ENCODE data around the gene GASK1A. TPM values are rescaled to one million over a fixed set of nuclear protein-coding genes. Genes with fewer than 3 reads are reported as not detected.

Gene GASK1A
- total RNA-seq = 1.6 and 4.5 TPM in 2 replicates

DNA sequence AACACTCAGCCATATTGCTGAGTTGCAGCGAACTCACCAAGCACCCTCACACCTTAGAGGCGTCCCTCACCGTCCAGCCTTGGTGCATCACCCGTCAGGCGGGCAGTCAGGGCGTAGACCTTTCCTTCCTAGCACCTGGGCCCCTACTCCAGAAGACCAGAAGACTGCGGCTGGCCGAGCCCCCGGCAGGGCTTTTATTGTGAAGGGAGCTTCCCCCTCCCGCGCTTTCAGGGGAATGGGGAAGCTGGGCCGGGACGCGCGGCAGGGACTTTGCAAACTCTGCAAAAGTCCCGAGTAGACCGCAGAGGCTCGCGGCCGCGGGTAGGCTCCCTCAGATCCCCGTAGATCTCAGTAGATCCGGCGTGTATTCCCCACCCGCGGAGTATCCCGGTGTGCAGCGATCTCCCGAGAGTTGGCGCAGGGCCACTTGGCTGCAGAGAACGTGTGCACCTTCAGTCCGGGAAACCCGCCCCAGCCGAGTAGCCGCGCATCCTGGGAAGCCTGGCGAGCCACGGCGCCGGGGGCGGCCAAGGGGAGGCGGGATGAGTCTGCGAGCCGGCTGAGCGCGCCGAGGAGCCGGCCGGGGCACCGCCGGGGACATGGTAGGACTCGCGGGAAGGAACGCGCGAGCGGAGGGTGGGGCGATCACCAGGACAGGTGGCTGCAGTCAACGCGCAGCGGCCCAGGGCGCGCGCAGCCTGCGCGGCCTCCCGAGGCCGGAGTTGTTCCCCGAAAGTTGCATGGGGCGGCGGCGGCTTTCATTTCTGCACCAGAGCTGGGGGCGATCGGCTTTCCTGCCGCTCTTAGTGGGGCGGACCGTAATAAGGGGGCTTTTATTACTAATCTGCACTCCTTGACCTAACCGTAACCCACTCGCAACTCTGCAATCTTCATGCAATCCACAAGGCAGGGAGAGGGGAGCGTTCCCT is at the start of gene GASK1A:
Gene GASK1A, plus strand, starts transcription at position 268 of the 929 bp plus-strand sequence. Its CDS starts 332 bp downstream, at position 600.

DNA sequence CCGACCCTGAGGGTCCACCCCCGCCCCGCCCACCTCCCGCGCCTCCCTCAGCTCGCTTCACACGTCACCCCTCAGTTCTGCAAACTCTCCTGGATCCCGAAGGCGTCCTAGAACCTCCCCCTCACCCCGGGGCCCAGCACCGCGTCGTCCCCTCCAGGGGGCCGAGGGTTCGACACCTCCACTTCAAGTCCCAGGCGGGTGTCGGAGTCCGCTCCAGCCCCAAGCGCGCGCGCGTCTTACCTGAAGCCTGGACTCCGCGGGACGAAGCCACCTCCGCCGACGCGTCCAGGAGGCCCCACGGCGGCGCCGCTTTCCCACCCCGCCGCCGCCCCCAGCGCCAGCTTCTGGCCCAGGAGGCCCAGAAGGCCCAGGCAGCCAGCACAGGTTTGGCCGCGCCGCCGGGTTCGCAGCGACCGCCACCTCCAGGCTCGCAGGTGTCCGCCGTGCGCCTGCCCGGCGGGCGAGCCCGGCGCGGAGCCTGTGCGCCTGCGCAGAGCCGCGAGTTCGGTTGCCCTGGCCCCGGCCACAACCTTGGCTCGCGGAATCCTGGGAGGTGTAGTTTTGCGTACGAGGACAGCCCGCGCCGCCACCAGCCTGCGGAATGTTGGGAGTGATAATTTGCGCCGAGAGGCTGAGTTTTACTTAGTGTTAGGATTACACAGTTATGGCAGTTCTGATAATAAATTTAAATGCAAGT is 126.6 kb downstream of the GASK1A start, which contains the start of gene POMGNT2:
Gene POMGNT2, minus strand, starts transcription at position 484 of the 697 bp plus-strand sequence. CDS start 24,648 bp downstream, outside the sequence.

Other genes with a start within 250 kb of the GASK1A start
- 0.29 and 1.2 TPM in 2 replicates for gene CCDC13, start 206.1 kb upstream of the GASK1A start, total RNA-seq
- 125 and 203 TPM in 2 replicates for gene HIGD1A, start 174.8 kb upstream of the GASK1A start, total RNA-seq
- gene ACKR2, start 169.9 kb upstream of the GASK1A start, total RNA-seq = 0.15 and 0.17 TPM in 2 replicates
- not detected in 2 replicates for gene CYP8B1, start 103.4 kb upstream of the GASK1A start, total RNA-seq
- 2.3 and 2.8 TPM in 2 replicates for gene ZNF662, start 73.2 kb upstream of the GASK1A start, total RNA-seq
- 13.2 and 32.4 TPM in 2 replicates for gene POMGNT2, start 126.8 kb downstream of the GASK1A start, total RNA-seq

All from smooth muscle cell of trachea (primary cell).